ENCODE data around the gene GOLPH3L. TPM values are rescaled to one million over a fixed set of nuclear protein-coding genes. Genes with fewer than 3 reads are reported as not detected.

Gene GOLPH3L
- total and polyA plus RNA-seq, 2 experiments from 2014 or later, result 23.5 to 29.6 TPM

DNA sequence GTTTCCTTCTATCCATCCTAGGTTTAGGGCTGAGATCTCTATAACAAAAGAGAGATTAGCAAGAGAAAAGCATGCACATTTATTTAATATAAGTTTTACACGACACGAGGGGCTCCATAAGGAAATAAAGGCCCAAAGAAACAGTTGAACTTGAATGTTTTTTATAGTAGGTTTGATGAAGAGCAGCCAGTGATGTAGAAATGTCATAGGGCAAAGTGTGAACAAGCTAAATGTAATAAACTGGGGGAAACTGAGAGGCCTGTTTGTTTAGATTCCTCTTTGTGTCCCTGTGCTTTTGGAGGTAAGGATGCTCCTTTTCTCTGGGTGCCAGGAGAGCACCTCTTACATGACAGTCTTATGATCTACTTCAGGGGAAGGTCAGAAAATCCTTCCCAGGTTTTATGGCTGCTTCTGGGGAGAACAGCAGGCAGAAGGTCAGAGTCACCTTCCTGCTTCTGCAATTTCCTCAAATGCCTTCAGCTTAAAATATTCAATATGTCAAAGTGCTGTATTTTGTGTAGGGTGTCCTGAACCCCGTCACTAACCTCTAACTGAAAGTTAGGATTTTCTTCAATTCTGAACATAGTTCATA lies 33.3 kb upstream of the GOLPH3L start (continued):
- TF ChIP-seq, protein P1, sequence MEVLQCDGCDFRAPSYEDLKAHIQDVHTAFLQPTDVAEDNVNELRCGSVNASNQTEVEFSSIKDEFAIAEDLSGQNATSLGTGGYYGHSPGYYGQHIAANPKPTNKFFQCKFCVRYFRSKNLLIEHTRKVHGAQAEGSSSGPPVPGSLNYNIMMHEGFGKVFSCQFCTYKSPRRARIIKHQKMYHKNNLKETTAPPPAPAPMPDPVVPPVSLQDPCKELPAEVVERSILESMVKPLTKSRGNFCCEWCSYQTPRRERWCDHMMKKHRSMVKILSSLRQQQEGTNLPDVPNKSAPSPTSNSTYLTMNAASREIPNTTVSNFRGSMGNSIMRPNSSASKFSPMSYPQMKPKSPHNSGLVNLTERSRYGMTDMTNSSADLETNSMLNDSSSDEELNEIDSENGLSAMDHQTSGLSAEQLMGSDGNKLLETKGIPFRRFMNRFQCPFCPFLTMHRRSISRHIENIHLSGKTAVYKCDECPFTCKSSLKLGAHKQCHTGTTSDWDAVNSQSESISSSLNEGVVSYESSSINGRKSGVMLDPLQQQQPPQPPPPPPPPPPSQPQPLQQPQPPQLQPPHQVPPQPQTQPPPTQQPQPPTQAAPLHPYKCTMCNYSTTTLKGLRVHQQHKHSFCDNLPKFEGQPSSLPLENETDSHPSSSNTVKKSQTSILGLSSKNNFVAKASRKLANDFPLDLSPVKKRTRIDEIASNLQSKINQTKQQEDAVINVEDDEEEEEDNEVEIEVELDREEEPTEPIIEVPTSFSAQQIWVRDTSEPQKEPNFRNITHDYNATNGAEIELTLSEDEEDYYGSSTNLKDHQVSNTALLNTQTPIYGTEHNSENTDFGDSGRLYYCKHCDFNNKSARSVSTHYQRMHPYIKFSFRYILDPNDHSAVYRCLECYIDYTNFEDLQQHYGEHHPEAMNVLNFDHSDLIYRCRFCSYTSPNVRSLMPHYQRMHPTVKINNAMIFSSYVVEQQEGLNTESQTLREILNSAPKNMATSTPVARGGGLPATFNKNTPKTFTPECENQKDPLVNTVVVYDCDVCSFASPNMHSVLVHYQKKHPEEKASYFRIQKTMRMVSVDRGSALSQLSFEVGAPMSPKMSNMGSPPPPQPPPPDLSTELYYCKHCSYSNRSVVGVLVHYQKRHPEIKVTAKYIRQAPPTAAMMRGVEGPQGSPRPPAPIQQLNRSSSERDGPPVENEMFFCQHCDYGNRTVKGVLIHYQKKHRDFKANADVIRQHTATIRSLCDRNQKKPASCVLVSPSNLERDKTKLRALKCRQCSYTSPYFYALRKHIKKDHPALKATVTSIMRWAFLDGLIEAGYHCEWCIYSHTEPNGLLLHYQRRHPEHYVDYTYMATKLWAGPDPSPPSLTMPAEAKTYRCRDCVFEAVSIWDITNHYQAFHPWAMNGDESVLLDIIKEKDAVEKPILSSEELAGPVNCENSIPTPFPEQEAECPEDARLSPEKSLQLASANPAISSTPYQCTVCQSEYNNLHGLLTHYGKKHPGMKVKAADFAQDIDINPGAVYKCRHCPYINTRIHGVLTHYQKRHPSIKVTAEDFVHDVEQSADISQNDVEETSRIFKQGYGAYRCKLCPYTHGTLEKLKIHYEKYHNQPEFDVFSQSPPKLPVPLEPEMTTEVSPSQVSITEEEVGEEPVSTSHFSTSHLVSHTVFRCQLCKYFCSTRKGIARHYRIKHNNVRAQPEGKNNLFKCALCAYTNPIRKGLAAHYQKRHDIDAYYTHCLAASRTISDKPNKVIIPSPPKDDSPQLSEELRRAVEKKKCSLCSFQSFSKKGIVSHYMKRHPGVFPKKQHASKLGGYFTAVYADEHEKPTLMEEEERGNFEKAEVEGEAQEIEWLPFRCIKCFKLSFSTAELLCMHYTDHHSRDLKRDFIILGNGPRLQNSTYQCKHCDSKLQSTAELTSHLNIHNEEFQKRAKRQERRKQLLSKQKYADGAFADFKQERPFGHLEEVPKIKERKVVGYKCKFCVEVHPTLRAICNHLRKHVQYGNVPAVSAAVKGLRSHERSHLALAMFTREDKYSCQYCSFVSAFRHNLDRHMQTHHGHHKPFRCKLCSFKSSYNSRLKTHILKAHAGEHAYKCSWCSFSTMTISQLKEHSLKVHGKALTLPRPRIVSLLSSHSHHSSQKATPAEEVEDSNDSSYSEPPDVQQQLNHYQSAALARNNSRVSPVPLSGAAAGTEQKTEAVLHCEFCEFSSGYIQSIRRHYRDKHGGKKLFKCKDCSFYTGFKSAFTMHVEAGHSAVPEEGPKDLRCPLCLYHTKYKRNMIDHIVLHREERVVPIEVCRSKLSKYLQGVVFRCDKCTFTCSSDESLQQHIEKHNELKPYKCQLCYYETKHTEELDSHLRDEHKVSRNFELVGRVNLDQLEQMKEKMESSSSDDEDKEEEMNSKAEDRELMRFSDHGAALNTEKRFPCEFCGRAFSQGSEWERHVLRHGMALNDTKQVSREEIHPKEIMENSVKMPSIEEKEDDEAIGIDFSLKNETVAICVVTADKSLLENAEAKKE (CRISPR knock-in tag; IDR thresholded peaks at IDR 0.05), result no peak

DNA sequence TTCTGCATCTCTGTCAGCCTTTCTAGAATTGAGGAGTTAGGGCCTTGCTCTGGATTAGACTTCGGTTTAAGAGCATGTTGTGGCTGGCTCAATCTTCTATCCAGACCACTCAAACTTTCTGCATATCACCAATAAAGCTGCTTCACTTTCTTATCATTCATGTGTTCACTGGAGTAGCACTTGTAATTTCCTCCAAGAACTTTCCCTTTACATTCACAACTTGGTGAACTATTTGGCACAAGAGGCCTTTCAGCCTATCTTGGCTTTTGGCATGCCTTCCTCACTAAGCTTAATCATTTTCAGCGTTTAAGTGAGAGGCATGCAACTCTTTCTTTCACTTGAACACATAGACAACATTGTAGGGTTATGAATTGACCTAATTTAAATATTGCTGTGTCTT lies 27.4 kb upstream of the GOLPH3L start:
- Mint-ChIP-seq H3K9me3 (no peaks in the 10 kb centered on the region; the same call in 1 of the 3 replicates), H3K27me3 (ENCODE audit: insufficient read depth, low read depth, poor library complexity) (no peaks in the 10 kb centered on the region), H3K4me1 (no peaks in the 10 kb centered on the region), H3K36me3 (ENCODE audit: low read depth) (no peaks in the 10 kb centered on the region), H3K4me3 (no peak overlapping the region), H3K27ac (no peak overlapping the region)
- Histone ChIP-seq H3F3A (replicated peaks; ENCODE audit: low read depth) (no peaks in the 10 kb centered on the region), H3K36me3 (ENCODE audit: insufficient read depth) (no peaks in the 10 kb centered on the region), H3K4me2 (no peak overlapping the region), H3K4me3 (no peak overlapping the region), H3K79me2 (replicated peaks; ENCODE audit: insufficient read depth) (no peaks in the 10 kb centered on the region), H4K20me1 (replicated peaks; ENCODE audit: insufficient read depth) (no peaks in the 10 kb centered on the region), H3K27ac (ENCODE audit: low read depth) (no peak overlapping the region), H3K9me2 (ENCODE audit: insufficient read depth) (no peaks in the 10 kb centered on the region), H3K4me1 (ENCODE audit: insufficient read depth) (no peaks in the 10 kb centered on the region), H3K27me3 (ENCODE audit: insufficient read depth) (no peaks in the 10 kb centered on the region), H2AFZ (peak overlapping the region; percentile 90; the same call in 1 of the 2 replicates)
- ATAC-seq, result no peak
- DNase-seq (ENCODE audit: low spot score), result no peak
- TF ChIP-seq JUNB (IDR thresholded peaks at IDR 0.05; ENCODE audit: unreplicated experiment) (no peak), STAT1 (IDR thresholded peaks at IDR 0.05; ENCODE audit: unreplicated experiment) (no peak)

DNA sequence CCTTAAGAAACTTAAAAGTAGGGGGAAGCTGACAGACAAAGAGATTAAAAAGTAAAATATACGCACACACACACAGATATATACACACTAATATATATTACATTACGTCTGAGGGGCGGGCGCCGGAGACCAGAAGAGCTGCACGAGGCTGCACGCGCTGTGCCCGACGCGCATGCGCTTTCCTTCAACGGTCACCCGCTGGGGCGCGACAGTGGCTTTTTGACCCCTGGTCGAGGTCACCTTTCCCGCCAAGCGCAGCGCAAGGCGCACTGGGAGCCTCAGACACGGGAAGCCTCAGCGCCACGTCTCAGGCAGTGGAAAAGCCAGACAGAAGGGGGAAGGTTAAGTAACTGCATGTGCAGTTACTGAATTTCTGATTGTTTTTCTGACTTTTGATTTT lies 23.7 kb upstream of the GOLPH3L start, which contains the start of gene HORMAD1:
HORMAD1 (minus strand) TSS at position 193 of the 400 bp plus-strand sequence. CDS start 1,390 bp downstream, outside the sequence.
- no peak within 1 kb of the TSS for H3K4me3 Mint-ChIP-seq
- Histone ChIP-seq H4K20me1 (replicated peaks; ENCODE audit: insufficient read depth) (no peaks in the 10 kb centered on the region), H3K4me3 (no peak within 1 kb of the TSS), H3K79me2 (replicated peaks; ENCODE audit: insufficient read depth) (no peaks in the 10 kb centered on the region), H3K27me3 (ENCODE audit: insufficient read depth) (no peaks in the 10 kb centered on the region), H3F3A (replicated peaks; ENCODE audit: low read depth) (no peaks in the 10 kb centered on the region), H3K4me1 (ENCODE audit: insufficient read depth) (no peaks in the 10 kb centered on the region), H3K27ac (ENCODE audit: low read depth) (no peak within 1 kb of the TSS), H3K9me2 (ENCODE audit: insufficient read depth) (no peaks in the 10 kb centered on the region), H3K36me3 (ENCODE audit: insufficient read depth) (no peaks in the 10 kb centered on the region), H2AFZ (peak within 1 kb of the TSS; percentile 74), H3K4me2 (no peak within 1 kb of the TSS)
- H3K36me3 Mint-ChIP-seq (ENCODE audit: low read depth), result no peaks in the 10 kb centered on the region
- ATAC-seq, result no peak
- H3K9me3 Mint-ChIP-seq, result no peaks in the 10 kb centered on the region
- no peaks in the 10 kb centered on the region for H3K4me1 Mint-ChIP-seq
- no peaks in the 10 kb centered on the region for H3K27me3 Mint-ChIP-seq (ENCODE audit: insufficient read depth, low read depth, poor library complexity)
- DNase-seq (ENCODE audit: low spot score), result no peak
- H3K27ac Mint-ChIP-seq, result no peak within 1 kb of the TSS
- TF ChIP-seq, protein P2, sequence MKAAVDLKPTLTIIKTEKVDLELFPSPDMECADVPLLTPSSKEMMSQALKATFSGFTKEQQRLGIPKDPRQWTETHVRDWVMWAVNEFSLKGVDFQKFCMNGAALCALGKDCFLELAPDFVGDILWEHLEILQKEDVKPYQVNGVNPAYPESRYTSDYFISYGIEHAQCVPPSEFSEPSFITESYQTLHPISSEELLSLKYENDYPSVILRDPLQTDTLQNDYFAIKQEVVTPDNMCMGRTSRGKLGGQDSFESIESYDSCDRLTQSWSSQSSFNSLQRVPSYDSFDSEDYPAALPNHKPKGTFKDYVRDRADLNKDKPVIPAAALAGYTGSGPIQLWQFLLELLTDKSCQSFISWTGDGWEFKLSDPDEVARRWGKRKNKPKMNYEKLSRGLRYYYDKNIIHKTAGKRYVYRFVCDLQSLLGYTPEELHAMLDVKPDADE (IDR thresholded peaks at IDR 0.05), result no peak
- TF ChIP-seq JUNB (IDR thresholded peaks at IDR 0.05; ENCODE audit: unreplicated experiment) (no peak), EZH2 (IDR thresholded peaks at IDR 0.05; ENCODE audit: low read depth, unreplicated experiment) (no peak), ZNF114 (CRISPR knock-in tag; IDR thresholded peaks at IDR 0.05) (no peak), STAT1 (IDR thresholded peaks at IDR 0.05; ENCODE audit: unreplicated experiment) (no peak), POLR2AphosphoS5 (IDR thresholded peaks at IDR 0.05; ENCODE audit: low read depth) (no peak)
- TF ChIP-seq, protein P3, sequence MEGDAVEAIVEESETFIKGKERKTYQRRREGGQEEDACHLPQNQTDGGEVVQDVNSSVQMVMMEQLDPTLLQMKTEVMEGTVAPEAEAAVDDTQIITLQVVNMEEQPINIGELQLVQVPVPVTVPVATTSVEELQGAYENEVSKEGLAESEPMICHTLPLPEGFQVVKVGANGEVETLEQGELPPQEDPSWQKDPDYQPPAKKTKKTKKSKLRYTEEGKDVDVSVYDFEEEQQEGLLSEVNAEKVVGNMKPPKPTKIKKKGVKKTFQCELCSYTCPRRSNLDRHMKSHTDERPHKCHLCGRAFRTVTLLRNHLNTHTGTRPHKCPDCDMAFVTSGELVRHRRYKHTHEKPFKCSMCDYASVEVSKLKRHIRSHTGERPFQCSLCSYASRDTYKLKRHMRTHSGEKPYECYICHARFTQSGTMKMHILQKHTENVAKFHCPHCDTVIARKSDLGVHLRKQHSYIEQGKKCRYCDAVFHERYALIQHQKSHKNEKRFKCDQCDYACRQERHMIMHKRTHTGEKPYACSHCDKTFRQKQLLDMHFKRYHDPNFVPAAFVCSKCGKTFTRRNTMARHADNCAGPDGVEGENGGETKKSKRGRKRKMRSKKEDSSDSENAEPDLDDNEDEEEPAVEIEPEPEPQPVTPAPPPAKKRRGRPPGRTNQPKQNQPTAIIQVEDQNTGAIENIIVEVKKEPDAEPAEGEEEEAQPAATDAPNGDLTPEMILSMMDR (conservative IDR thresholded peaks at IDR 0.05; ENCODE audit: low read depth in 2 of 2), result no peak

Measured in GM23338 (cell line).